ENCODE results near the gene FAXDC2.

Gene FAXDC2

DNA sequence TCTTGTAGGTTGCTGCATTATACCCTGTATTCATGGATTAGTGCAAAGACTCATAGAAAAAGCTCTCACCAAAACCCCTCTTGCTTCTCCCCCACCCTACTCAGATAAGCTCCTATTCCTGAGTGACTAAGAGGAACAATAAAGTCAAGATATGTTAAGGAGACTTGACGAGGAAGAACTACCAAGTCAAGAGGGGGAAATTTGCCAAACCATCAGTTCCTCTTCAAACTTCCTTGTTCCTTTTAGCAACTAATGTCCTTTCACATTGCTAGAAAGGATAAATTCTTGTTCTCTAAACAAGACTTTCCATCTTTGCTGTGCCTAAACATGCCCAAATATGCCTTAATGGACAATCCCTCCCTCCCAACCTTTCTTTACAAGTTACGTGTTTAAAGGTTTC lies 35.0 kb upstream of the FAXDC2 start:
- DNase-seq (ENCODE audit: insufficient read length, low spot score) (no peak), FAIRE-seq (no peak)
- TF ChIP-seq POLR2AphosphoS5 (IDR thresholded peaks at IDR 0.05; ENCODE audit: low read depth, low read length) (no peak), POLR2A (IDR thresholded peaks at IDR 0.05; ENCODE audit: low read depth, low read length) (no peak), POU2F2 (IDR thresholded peaks at IDR 0.05; ENCODE audit: low read depth, low read length) (no peak), TAF1 (IDR thresholded peaks at IDR 0.05; ENCODE audit: low read depth, low read length) (no peak), PAX5 (IDR thresholded peaks at IDR 0.05; ENCODE audit: insufficient read depth, low read length, severe bottlenecking) (no peak), SPI1 (IDR thresholded peaks at IDR 0.05; ENCODE audit: low read depth, low read length) (no peak)

DNA sequence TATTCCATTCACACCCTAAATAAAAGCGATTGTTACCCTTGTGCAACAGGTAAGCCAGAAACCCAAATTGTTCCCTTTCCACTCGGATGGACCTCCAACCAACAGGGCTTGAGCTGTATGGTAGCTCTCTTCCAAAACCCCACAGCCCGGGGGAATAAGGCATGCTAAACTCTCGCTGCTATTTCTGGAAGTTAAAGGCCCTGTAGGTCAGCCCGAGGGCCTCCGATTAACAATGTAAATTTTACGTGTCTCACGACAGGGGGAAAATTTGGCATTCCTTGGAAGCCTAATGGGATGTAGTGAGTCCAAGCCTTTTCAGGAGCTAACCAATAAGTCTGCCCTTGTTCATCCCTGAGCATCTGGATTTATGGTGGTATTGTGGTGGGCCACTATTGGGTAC lies 34.0 kb upstream of the FAXDC2 start:
- DNase-seq (ENCODE audit: insufficient read length, low spot score) (no peak), FAIRE-seq (no peak)
- TF ChIP-seq PAX5 (IDR thresholded peaks at IDR 0.05; ENCODE audit: insufficient read depth, low read length, severe bottlenecking), result no peak
- TF ChIP-seq SPI1 (IDR thresholded peaks at IDR 0.05; ENCODE audit: low read depth, low read length), result no peak
- TF ChIP-seq POLR2AphosphoS5 (IDR thresholded peaks at IDR 0.05; ENCODE audit: low read depth, low read length), result no peak
- no peak for TF ChIP-seq TAF1 (IDR thresholded peaks at IDR 0.05; ENCODE audit: low read depth, low read length)
- no peak for TF ChIP-seq POU2F2 (IDR thresholded peaks at IDR 0.05; ENCODE audit: low read depth, low read length)
- no peak for TF ChIP-seq POLR2A (IDR thresholded peaks at IDR 0.05; ENCODE audit: low read depth, low read length)

DNA sequence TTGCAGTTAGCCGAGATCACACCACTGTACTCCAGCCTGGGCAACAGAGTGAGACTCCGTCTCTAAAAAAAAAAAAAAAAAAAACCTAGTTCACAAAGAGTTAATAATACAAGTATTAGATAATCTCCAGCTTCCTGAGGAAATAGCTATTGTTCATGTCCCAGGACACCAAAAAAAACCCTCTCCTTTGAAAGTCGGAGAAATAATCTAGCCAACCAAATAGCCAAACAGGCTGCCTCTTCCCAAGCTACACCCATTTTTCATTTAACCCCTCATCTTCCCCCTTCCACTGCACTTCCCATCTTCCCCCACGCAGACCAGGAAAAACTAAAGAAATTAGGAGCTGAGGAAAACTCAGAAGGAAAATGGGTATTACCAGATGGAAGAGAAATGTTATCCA lies 31.6 kb upstream of the FAXDC2 start:
- FAIRE-seq, result no peak
- TF ChIP-seq POU2F2 (IDR thresholded peaks at IDR 0.05; ENCODE audit: low read depth, low read length), result no peak
- TF ChIP-seq PAX5 (IDR thresholded peaks at IDR 0.05; ENCODE audit: insufficient read depth, low read length, severe bottlenecking), result no peak
- TF ChIP-seq POLR2A (IDR thresholded peaks at IDR 0.05; ENCODE audit: low read depth, low read length), result no peak
- TF ChIP-seq POLR2AphosphoS5 (IDR thresholded peaks at IDR 0.05; ENCODE audit: low read depth, low read length), result no peak
- TF ChIP-seq SPI1 (IDR thresholded peaks at IDR 0.05; ENCODE audit: low read depth, low read length), result no peak
- TF ChIP-seq TAF1 (IDR thresholded peaks at IDR 0.05; ENCODE audit: low read depth, low read length), result no peak
- DNase-seq (ENCODE audit: insufficient read length, low spot score), result no peak

DNA sequence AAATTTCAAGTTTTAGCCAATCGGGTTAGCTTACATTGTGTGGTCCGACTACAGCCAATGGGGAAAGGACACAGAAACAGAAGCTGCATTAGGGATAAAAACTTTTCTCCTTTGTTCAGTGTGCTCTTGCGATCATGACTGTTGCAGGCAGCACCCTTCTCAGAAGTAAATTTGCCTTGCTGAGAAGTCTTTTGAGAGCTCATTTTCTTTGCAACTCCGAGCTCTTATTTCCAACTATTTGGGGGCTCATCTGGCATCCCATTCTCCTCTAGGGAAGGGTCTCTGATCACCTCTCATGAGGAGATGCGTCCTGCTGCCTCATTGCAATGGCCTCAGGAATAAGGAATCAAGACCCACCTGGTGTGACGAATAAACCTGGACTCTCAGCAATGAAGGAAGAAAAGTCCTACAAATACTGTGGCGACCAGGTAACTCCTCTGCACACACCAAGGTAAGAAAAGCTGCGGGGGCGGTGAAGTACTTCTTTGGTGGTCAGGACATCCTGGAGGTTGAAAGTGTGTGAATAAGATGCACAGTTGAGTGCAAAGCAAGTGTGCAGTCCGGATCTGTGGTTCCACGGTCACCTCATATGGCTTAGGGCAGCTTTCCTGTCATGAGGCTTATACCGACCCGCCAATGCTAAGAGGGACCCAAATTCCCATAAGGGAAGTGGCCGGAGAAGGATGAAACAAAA lies 28.4 kb upstream of the FAXDC2 start:
- DNase-seq (ENCODE audit: insufficient read length, low spot score) (no peak), FAIRE-seq (no peak)
- TF ChIP-seq PAX5 (IDR thresholded peaks at IDR 0.05; ENCODE audit: insufficient read depth, low read length, severe bottlenecking), result no peak
- no peak for TF ChIP-seq POU2F2 (IDR thresholded peaks at IDR 0.05; ENCODE audit: low read depth, low read length)
- TF ChIP-seq SPI1 (IDR thresholded peaks at IDR 0.05; ENCODE audit: low read depth, low read length), result no peak
- no peak for TF ChIP-seq TAF1 (IDR thresholded peaks at IDR 0.05; ENCODE audit: low read depth, low read length)
- no peak for TF ChIP-seq POLR2AphosphoS5 (IDR thresholded peaks at IDR 0.05; ENCODE audit: low read depth, low read length)
- no peak for TF ChIP-seq POLR2A (IDR thresholded peaks at IDR 0.05; ENCODE audit: low read depth, low read length)

DNA sequence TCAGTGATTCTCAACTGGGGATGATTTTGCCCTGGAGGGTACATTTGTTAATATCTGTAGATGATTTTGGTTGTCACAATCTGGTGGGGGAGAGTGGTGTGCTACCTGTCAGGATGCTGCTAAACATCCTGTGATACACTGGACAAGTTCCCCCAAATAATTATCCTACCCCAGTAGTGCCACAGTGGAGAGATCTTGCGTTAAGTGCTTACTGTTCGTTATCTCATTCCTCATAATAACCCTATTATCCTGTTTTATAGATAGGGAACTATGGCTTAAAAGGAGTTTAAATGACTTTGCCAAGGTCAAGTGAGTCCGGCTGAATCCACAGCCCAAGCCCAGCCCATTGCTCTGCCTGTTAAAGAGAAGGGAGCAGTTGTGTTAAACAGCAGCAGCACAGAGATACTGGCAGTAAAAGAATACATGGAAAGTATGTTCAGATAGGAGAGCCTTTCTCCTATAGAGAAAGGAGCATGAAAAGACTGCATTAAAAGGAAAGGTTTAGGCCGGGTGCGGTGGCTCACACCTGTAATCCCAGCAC lies 23.5 kb upstream of the FAXDC2 start:
- TF ChIP-seq TAF1 (IDR thresholded peaks at IDR 0.05; ENCODE audit: low read depth, low read length) (no peak), SPI1 (IDR thresholded peaks at IDR 0.05; ENCODE audit: low read depth, low read length) (no peak), POLR2A (IDR thresholded peaks at IDR 0.05; ENCODE audit: low read depth, low read length) (no peak)
- DNase-seq (ENCODE audit: insufficient read length, low spot score) (no peak), FAIRE-seq (no peak)

DNA sequence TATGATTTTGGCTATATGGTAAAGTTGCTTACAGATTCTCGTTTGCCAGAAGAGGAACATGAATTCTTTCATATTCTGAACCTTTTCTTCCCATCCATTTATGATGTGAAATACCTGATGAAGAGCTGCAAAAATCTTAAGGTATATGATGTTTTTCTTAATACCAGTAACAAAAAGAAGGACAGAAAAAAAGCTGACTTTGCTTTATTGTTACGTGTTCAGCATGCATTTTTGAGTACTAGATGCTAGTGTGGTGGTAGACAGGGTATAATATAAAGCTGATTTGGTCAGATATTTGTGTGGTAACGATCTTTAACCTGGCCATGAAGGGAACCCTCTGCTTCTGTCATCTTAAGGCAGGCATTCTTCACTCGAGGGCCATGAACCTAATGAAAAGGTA lies 21.3 kb upstream of the FAXDC2 start:
- FAIRE-seq, result no peak
- TF ChIP-seq POU2F2 (IDR thresholded peaks at IDR 0.05; ENCODE audit: low read depth, low read length) (no peak), TAF1 (IDR thresholded peaks at IDR 0.05; ENCODE audit: low read depth, low read length) (no peak), POLR2A (IDR thresholded peaks at IDR 0.05; ENCODE audit: low read depth, low read length) (no peak), SPI1 (IDR thresholded peaks at IDR 0.05; ENCODE audit: low read depth, low read length) (no peak), PAX5 (IDR thresholded peaks at IDR 0.05; ENCODE audit: insufficient read depth, low read length, severe bottlenecking) (no peak), POLR2AphosphoS5 (IDR thresholded peaks at IDR 0.05; ENCODE audit: low read depth, low read length) (no peak)
- no peak for DNase-seq (ENCODE audit: insufficient read length, low spot score)

DNA sequence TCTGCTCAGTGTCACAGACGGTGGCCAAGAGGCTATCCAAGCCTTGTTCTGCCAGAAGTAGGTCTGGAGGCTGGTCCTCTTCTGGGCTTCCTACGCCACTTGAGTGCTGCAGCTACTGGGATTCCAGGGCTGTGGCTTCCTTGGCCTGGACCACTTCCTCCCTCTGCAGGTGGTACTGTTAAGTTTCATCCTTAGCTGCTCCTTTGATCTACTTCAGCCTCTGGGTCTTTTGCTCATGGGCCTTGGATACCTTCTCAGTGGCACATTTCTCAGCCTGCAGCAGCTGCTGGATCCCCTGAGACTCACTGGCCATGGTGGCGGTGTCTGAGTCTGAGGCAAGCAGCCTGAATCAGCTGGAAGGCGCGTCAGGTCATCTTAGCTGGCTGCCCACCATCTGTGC lies 18.3 kb upstream of the FAXDC2 start:
- no peak for FAIRE-seq
- DNase-seq (ENCODE audit: insufficient read length, low spot score), result no peak
- no peak for TF ChIP-seq POLR2AphosphoS5 (IDR thresholded peaks at IDR 0.05; ENCODE audit: low read depth, low read length)
- TF ChIP-seq POU2F2 (IDR thresholded peaks at IDR 0.05; ENCODE audit: low read depth, low read length), result no peak
- no peak for TF ChIP-seq TAF1 (IDR thresholded peaks at IDR 0.05; ENCODE audit: low read depth, low read length)
- TF ChIP-seq SPI1 (IDR thresholded peaks at IDR 0.05; ENCODE audit: low read depth, low read length), result no peak
- no peak for TF ChIP-seq POLR2A (IDR thresholded peaks at IDR 0.05; ENCODE audit: low read depth, low read length)
- TF ChIP-seq PAX5 (IDR thresholded peaks at IDR 0.05; ENCODE audit: insufficient read depth, low read length, severe bottlenecking), result no peak

DNA sequence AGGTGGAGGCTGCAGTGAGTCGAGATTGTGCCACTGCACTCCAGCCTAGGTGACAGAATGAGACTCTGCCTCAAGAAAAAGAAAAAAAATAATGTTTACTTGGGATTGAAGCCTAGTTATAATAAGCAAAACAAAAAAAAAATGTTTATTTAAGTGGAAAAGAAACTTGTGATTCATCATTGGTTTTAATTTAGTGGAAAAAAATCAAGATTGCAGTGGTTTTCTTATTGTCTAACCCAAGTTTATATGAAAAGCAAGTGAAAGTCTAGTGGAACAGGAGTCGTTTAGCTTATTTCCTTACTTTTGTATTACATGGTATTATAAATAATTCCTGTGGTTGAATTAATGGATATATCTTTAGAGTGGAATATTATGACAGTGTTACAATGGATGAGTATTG lies 16.4 kb upstream of the FAXDC2 start:
- DNase-seq (ENCODE audit: insufficient read length, low spot score), result no peak
- TF ChIP-seq POU2F2 (IDR thresholded peaks at IDR 0.05; ENCODE audit: low read depth, low read length), result no peak
- no peak for TF ChIP-seq SPI1 (IDR thresholded peaks at IDR 0.05; ENCODE audit: low read depth, low read length)
- TF ChIP-seq POLR2AphosphoS5 (IDR thresholded peaks at IDR 0.05; ENCODE audit: low read depth, low read length), result no peak
- TF ChIP-seq TAF1 (IDR thresholded peaks at IDR 0.05; ENCODE audit: low read depth, low read length), result no peak
- no peak for FAIRE-seq

DNA sequence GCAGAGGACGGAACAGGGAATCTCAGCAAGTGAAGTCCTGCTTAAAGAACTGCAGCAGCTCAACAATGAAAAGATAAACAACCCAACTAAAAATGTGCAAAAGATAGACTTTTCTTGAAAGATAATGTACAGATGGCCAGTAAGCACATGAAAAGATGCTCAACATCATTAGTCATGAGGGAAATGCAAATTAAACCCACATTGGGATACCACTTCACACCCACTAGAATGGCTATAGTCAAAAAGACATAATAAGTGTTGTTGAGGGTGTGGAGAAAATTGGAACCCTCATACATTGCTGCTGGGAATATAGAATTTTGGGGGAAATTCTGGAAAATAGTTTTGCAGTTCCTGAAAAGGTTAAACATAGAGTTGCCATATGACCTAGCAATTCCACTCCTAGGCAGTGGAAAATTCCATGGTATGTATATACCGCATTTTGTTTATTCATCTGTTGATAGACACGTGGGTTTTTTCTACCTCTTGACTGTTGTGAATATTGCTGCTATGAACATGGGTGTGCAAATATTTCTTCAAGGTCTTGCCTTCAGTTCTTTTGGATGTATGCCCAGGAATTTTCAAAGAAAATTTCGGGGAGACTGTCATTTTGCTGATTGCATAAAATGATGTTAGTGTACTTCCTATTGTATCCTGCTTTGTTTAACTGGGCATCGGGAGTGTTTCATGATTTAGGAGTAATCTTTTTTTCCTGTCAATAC lies 15.2 kb upstream of the FAXDC2 start:
- FAIRE-seq (no peak), DNase-seq (ENCODE audit: insufficient read length, low spot score) (no peak)
- TF ChIP-seq POU2F2 (IDR thresholded peaks at IDR 0.05; ENCODE audit: low read depth, low read length) (no peak), POLR2A (IDR thresholded peaks at IDR 0.05; ENCODE audit: low read depth, low read length) (no peak), PAX5 (IDR thresholded peaks at IDR 0.05; ENCODE audit: insufficient read depth, low read length, severe bottlenecking) (no peak), TAF1 (IDR thresholded peaks at IDR 0.05; ENCODE audit: low read depth, low read length) (no peak), POLR2AphosphoS5 (IDR thresholded peaks at IDR 0.05; ENCODE audit: low read depth, low read length) (no peak), SPI1 (IDR thresholded peaks at IDR 0.05; ENCODE audit: low read depth, low read length) (no peak)
